ENCODE results near the gene REXO5. TPM values are rescaled to one million over a fixed set of nuclear protein-coding genes. Genes with fewer than 3 reads are reported as not detected.

REXO5 gene
- total RNA-seq, 1 experiment from 2014 or later, result 10.4 TPM

DNA sequence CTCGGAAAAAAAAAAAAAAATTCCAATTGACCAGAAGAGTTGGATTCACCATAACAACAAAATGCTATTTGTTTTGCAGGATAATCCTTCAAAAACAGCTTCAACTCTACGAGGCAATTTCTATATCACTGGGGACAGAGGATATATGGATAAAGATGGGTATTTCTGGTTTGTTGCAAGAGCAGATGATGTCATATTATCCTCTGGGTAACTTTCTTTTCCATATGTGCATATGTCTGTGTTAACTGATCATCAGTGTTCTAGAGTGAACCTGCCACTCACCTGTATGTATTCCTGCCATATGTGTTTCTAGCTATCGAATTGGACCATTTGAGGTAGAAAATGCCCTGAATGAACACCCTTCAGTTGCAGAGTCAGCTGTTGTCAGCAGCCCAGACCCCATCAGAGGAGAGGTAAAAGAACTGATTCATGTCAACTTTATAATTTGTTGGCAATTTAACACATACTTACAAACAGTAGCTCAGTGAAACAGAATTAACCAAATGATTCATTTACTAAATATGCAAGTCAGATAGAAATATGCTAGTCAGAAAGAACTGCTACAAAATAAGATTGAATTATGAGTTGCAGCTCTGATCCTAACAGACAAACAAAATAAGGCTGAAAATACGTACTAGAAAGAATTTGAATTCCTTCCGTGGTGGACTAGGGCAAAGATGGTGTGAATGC is 14.3 kb upstream of the REXO5 start:
- DNase-seq, result no peak
- no peak overlapping the region for H3K4me3 Mint-ChIP-seq (ENCODE audit: low read depth, unreplicated experiment)
- H3K4me1 Mint-ChIP-seq (ENCODE audit: low read depth, unreplicated experiment), result no peaks in the 10 kb centered on the region
- CTCF ChIA-PET, result no interaction called here
- H3K27me3 Mint-ChIP-seq (ENCODE audit: unreplicated experiment), result no peaks in the 10 kb centered on the region
- BruUV-seq (replicated peaks), result no TSS peak
- intact Hi-C loops (cut with micrococcal nuclease; ENCODE audit: unreplicated experiment), result no loop called here
- H3K36me3 Mint-ChIP-seq (ENCODE audit: insufficient read depth, unreplicated experiment), result no peaks in the 10 kb centered on the region
- TF ChIP-seq, protein P1, sequence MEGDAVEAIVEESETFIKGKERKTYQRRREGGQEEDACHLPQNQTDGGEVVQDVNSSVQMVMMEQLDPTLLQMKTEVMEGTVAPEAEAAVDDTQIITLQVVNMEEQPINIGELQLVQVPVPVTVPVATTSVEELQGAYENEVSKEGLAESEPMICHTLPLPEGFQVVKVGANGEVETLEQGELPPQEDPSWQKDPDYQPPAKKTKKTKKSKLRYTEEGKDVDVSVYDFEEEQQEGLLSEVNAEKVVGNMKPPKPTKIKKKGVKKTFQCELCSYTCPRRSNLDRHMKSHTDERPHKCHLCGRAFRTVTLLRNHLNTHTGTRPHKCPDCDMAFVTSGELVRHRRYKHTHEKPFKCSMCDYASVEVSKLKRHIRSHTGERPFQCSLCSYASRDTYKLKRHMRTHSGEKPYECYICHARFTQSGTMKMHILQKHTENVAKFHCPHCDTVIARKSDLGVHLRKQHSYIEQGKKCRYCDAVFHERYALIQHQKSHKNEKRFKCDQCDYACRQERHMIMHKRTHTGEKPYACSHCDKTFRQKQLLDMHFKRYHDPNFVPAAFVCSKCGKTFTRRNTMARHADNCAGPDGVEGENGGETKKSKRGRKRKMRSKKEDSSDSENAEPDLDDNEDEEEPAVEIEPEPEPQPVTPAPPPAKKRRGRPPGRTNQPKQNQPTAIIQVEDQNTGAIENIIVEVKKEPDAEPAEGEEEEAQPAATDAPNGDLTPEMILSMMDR (IDR thresholded peaks at IDR 0.05; ENCODE audit: unreplicated experiment), result no peak
- no peaks in the 10 kb centered on the region for H3K9me3 Mint-ChIP-seq (ENCODE audit: low read depth, unreplicated experiment)
- H3K27ac Mint-ChIP-seq (ENCODE audit: unreplicated experiment), result no peak overlapping the region

DNA sequence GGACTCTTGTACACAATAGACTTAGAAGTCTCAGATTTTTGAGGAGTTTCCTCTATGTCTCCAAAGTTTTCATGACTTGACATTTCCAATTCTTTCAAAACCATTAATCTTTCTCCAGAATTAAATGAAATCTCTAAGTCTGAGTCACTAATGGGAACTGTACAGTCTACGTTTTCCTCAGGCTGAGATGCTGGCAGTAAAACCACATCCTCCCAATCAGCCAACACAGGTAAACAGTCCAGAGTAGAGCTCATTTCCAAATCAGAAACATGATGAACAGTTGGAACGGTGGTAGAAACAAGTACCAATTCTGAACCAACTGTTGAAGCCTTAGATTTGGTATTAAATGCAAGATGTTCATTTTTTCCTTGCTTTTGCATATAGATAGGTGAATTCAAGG is 8.0 kb upstream of the REXO5 start:
- intact Hi-C loops (cut with micrococcal nuclease; ENCODE audit: unreplicated experiment), result no loop called here
- Mint-ChIP-seq H3K4me1 (ENCODE audit: low read depth, unreplicated experiment) (no peaks in the 10 kb centered on the region), H3K27ac (ENCODE audit: unreplicated experiment) (no peak overlapping the region), H3K9me3 (ENCODE audit: low read depth, unreplicated experiment) (no peaks in the 10 kb centered on the region), H3K4me3 (ENCODE audit: low read depth, unreplicated experiment) (no peak overlapping the region), H3K36me3 (ENCODE audit: insufficient read depth, unreplicated experiment) (peaks cover 19% of the 10 kb centered on the region), H3K27me3 (ENCODE audit: unreplicated experiment) (no peaks in the 10 kb centered on the region)
- BruUV-seq (replicated peaks), result no TSS peak
- CTCF ChIA-PET, result no interaction called here
- TF ChIP-seq, protein P1 (IDR thresholded peaks at IDR 0.05; ENCODE audit: unreplicated experiment), result no peak
- DNase-seq, result no peak

DNA sequence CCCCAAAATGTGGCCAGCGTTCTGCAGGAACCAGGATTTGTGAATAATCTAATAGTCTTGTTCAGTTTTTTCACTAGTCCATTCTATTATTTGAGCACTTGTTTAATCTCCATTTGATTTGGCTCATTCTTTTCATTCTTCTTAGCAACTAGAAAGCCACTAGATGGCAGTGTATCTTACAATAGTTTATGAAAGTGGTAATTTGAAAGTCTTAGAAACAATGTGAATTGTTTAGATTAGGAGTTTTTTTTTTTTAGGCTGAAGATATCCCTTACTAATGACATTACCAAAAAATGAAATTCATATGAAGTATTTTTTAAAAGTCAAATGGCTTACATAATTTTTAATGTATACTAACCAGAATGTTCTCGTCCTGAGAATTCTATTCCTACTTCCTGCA is 6.7 kb upstream of the REXO5 start:
- intact Hi-C loops (cut with micrococcal nuclease; ENCODE audit: unreplicated experiment), result loop anchor here (1.0 kb wide), 1 partner anchor 284 kb away; no protein-coding TSS in a partner anchor
- H3K4me1 Mint-ChIP-seq (ENCODE audit: low read depth, unreplicated experiment), result no peaks in the 10 kb centered on the region
- no TSS peak for BruUV-seq (replicated peaks)
- H3K27me3 Mint-ChIP-seq (ENCODE audit: unreplicated experiment), result no peaks in the 10 kb centered on the region
- H3K27ac Mint-ChIP-seq (ENCODE audit: unreplicated experiment), result no peak overlapping the region
- CTCF ChIA-PET, result no interaction called here
- DNase-seq, result no peak
- H3K36me3 Mint-ChIP-seq (ENCODE audit: insufficient read depth, unreplicated experiment), result peaks cover 19% of the 10 kb centered on the region
- no peaks in the 10 kb centered on the region for H3K9me3 Mint-ChIP-seq (ENCODE audit: low read depth, unreplicated experiment)
- no peak overlapping the region for H3K4me3 Mint-ChIP-seq (ENCODE audit: low read depth, unreplicated experiment)
- TF ChIP-seq, protein P1 (IDR thresholded peaks at IDR 0.05; ENCODE audit: unreplicated experiment), result peak; percentile 23

DNA sequence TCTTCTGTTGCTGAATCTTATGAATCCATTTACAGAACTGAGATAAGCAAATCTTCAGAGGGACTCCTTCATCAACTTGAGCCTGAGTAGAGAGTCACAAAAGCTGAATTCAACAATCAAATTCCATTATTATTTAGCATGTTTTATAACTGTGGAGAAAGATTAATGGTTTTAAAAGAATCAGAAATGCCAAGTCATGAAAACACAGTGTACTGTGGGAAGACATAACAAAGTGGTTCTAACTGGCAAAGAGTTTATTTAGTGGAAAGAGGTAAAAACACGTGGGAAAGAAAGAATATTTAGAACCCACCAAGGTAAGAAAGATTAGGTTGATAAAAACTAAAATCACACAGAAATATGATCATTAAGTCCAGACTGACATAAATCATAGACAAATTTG is 5.0 kb upstream of the REXO5 start:
- TF ChIP-seq, protein P1 (IDR thresholded peaks at IDR 0.05; ENCODE audit: unreplicated experiment), result no peak
- H3K4me3 Mint-ChIP-seq (ENCODE audit: low read depth, unreplicated experiment), result no peak overlapping the region
- intact Hi-C loops (cut with micrococcal nuclease; ENCODE audit: unreplicated experiment), result loop anchor here (10.0 kb wide), 1 partner anchor 504 kb away; no protein-coding TSS in a partner anchor
- peaks cover 34% of the 10 kb centered on the region for H3K36me3 Mint-ChIP-seq (ENCODE audit: insufficient read depth, unreplicated experiment)
- H3K27ac Mint-ChIP-seq (ENCODE audit: unreplicated experiment), result no peak overlapping the region
- no peak for DNase-seq
- CTCF ChIA-PET, result interaction anchor here (0.7 kb wide), 1 partner anchor 61 kb away, joined by 3 read pairs; no protein-coding TSS in a partner anchor
- BruUV-seq (replicated peaks), result no TSS peak
- H3K9me3 Mint-ChIP-seq (ENCODE audit: low read depth, unreplicated experiment), result no peaks in the 10 kb centered on the region
- H3K4me1 Mint-ChIP-seq (ENCODE audit: low read depth, unreplicated experiment), result peaks cover 8% of the 10 kb centered on the region
- H3K27me3 Mint-ChIP-seq (ENCODE audit: unreplicated experiment), result no peaks in the 10 kb centered on the region

Data from Calu3 (cell line).